ENCODE results near the gene IL6ST. TPM values are rescaled to one million over a fixed set of nuclear protein-coding genes. Genes with fewer than 3 reads are reported as not detected.

The IL6ST gene
- total and polyA plus RNA-seq, 10 of the 15 experiments (the other 5 are each of a cell fraction or from before 2014, with no cell fraction given): 1.5 to 139 (median 13.0) TPM

DNA sequence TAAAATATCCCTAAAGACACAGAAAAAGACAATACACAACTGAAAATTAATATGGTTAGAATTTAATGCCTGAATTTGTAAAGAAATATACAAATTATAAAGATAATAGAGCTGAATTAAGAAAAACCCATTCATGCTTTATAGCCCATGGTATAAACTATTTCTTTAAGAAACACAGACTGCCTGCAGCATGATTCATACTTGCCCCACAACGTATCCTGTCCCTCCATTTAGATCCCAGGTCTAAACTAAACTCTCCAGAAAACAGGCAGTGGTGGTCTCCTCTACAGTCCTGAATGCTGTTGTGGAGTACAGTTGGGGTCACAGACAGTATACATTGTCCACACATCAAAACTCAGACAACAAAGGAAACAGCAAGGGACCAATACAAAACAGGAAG is 24.8 kb downstream of the IL6ST start:
- no peaks in the 10 kb centered on the region for H3K9me3 ChIP-seq (replicated peaks; ENCODE audit: control insufficient read depth, insufficient read depth, low read length)
- POLR2A ChIA-PET: no interaction called here
- no peak overlapping the region for H3K9ac ChIP-seq (ENCODE audit: control insufficient read depth, insufficient read depth, low read length)
- H3K4me3 ChIP-seq: no peak overlapping the region
- SMC1A ChIA-PET (ENCODE audit: uncharacterized antibody, unreplicated experiment): interaction anchor here (0.7 to 2.7 kb wide), 12 partner anchors 8 to 979 kb away, joined by 3 to 9 read pairs (median 4); no protein-coding TSS in a partner anchor
- FAIRE-seq (no peak), DNase-seq (ENCODE audit: low read depth, low spot score) (no peak), ATAC-seq (no peak)
- no peak overlapping the region for H2AFZ ChIP-seq (ENCODE audit: control insufficient read depth, low read depth, low read length)
- no peak overlapping the region for H3K4me2 ChIP-seq (ENCODE audit: control insufficient read depth, insufficient read depth)
- no peaks in the 10 kb centered on the region for H4K20me1 ChIP-seq (ENCODE audit: control insufficient read depth, insufficient read depth)
- RAD21 ChIA-PET (ENCODE audit: unreplicated experiment): interaction anchor here (1.2 to 3.3 kb wide), 5 partner anchors 10 to 231 kb away, joined by 3 to 9 read pairs (median 5); no protein-coding TSS in a partner anchor
- H3K27me3 ChIP-seq (replicated peaks in 1 of 2; ENCODE audit: control insufficient read depth in 2 of 2, insufficient read depth in 2 of 2, low read length in 1 of 2): no peaks in the 10 kb centered on the region
- CTCF ChIA-PET: interaction anchor here (0.7 to 4.1 kb wide), 4 partner anchors 19 to 180 kb away, joined by 3 to 19 read pairs (median 5); no protein-coding TSS in a partner anchor
- intact Hi-C loops (cut with micrococcal nuclease; ENCODE audit: unreplicated experiment): no loop called here
- BruUV-seq (replicated peaks): no TSS peak
- H3K27ac ChIP-seq (ENCODE audit: control insufficient read depth, insufficient read depth): no peak overlapping the region
- peaks cover 3 to 20% of the 10 kb centered on the region in 2 experiments for H3K36me3 ChIP-seq (ENCODE audit: control insufficient read depth in 2 of 2, insufficient read depth in 2 of 2, low read length in 1 of 2)
- in situ Hi-C loops (cut with MboI): no loop called here
- peaks cover 5% of the 10 kb centered on the region for H3K79me2 ChIP-seq (ENCODE audit: control insufficient read depth, insufficient read depth, low read length)
- WGBS (ENCODE audit: insufficient coverage, insufficient replicate concordance, low lambda C conversion rate, missing lambda C conversion rate): 95% methylated on average over 1 of the region's 1 CpG
- no peaks in the 10 kb centered on the region for H3K4me1 ChIP-seq (ENCODE audit: control insufficient read depth, insufficient read depth, low read length)
- TF ChIP-seq SREBF2 (IDR thresholded peaks at IDR 0.05; ENCODE audit: low read length): no peak
- no peak for TF ChIP-seq RELA (IDR thresholded peaks at IDR 0.05; ENCODE audit: borderline replicate concordance, partially characterized antibody)
- no peak for TF ChIP-seq EP300 (IDR thresholded peaks at IDR 0.05; ENCODE audit: borderline replicate concordance in 1 of 2, control insufficient read depth in 1 of 2, low read depth in 2 of 2, low read length in 2 of 2)
- TF ChIP-seq, protein P1, sequence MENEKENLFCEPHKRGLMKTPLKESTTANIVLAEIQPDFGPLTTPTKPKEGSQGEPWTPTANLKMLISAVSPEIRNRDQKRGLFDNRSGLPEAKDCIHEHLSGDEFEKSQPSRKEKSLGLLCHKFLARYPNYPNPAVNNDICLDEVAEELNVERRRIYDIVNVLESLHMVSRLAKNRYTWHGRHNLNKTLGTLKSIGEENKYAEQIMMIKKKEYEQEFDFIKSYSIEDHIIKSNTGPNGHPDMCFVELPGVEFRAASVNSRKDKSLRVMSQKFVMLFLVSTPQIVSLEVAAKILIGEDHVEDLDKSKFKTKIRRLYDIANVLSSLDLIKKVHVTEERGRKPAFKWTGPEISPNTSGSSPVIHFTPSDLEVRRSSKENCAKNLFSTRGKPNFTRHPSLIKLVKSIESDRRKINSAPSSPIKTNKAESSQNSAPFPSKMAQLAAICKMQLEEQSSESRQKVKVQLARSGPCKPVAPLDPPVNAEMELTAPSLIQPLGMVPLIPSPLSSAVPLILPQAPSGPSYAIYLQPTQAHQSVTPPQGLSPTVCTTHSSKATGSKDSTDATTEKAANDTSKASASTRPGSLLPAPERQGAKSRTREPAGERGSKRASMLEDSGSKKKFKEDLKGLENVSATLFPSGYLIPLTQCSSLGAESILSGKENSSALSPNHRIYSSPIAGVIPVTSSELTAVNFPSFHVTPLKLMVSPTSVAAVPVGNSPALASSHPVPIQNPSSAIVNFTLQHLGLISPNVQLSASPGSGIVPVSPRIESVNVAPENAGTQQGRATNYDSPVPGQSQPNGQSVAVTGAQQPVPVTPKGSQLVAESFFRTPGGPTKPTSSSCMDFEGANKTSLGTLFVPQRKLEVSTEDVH (IDR thresholded peaks at IDR 0.05; ENCODE audit: low read depth, partially characterized antibody): no peak
- TF ChIP-seq PAX8 (IDR thresholded peaks at IDR 0.05): no peak
- no peak for TF ChIP-seq ZNF24 (IDR thresholded peaks at IDR 0.05)
- no peak for TF ChIP-seq FOXM1 (IDR thresholded peaks at IDR 0.05; ENCODE audit: low read depth, low read length)
- TF ChIP-seq ZNF384 (IDR thresholded peaks at IDR 0.05; ENCODE audit: borderline replicate concordance, low read depth, low read length): no peak
- TF ChIP-seq IKZF1 (conservative IDR thresholded peaks at IDR 0.05): no peak
- TF ChIP-seq, protein P2, sequence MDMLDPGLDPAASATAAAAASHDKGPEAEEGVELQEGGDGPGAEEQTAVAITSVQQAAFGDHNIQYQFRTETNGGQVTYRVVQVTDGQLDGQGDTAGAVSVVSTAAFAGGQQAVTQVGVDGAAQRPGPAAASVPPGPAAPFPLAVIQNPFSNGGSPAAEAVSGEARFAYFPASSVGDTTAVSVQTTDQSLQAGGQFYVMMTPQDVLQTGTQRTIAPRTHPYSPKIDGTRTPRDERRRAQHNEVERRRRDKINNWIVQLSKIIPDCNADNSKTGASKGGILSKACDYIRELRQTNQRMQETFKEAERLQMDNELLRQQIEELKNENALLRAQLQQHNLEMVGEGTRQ (IDR thresholded peaks at IDR 0.05; ENCODE audit: borderline replicate concordance, low read depth, low read length): no peak
- TF ChIP-seq PKNOX1 (IDR thresholded peaks at IDR 0.05): no peak
- TF ChIP-seq RCOR1 (conservative IDR thresholded peaks at IDR 0.05; ENCODE audit: low read depth, low read length): no peak
- TF ChIP-seq NR2C2 (IDR thresholded peaks at IDR 0.05; ENCODE audit: borderline replicate concordance, control insufficient read depth, insufficient read length, low read depth): no peak
- no peak for TF ChIP-seq IRF3 (IDR thresholded peaks at IDR 0.05)
- TF ChIP-seq NR2F1 (conservative IDR thresholded peaks at IDR 0.05): no peak
- TF ChIP-seq TCF12 (IDR thresholded peaks at IDR 0.05; ENCODE audit: low read depth, low read length): no peak
- no peak for TF ChIP-seq EZH2 (IDR thresholded peaks at IDR 0.05; ENCODE audit: borderline replicate concordance, control insufficient read depth, low read depth, low read length)
- no peak for TF ChIP-seq FOXK2 (IDR thresholded peaks at IDR 0.05)
- no peak for TF ChIP-seq RUNX3 (IDR thresholded peaks at IDR 0.05; ENCODE audit: low read length)
